ENCODE measurements around the gene CEMIP. TPM values are rescaled to one million over a fixed set of nuclear protein-coding genes. Genes with fewer than 3 reads are reported as not detected.
A peak's percentile ranks its signal among the peaks of the same experiment; 100 is the strongest.

Gene CEMIP
- total and polyA plus RNA-seq, 2 of the 13 experiments (the other 11 are each of a cell fraction or from before 2014, with no cell fraction given): 4.3 to 28.5 TPM

DNA sequence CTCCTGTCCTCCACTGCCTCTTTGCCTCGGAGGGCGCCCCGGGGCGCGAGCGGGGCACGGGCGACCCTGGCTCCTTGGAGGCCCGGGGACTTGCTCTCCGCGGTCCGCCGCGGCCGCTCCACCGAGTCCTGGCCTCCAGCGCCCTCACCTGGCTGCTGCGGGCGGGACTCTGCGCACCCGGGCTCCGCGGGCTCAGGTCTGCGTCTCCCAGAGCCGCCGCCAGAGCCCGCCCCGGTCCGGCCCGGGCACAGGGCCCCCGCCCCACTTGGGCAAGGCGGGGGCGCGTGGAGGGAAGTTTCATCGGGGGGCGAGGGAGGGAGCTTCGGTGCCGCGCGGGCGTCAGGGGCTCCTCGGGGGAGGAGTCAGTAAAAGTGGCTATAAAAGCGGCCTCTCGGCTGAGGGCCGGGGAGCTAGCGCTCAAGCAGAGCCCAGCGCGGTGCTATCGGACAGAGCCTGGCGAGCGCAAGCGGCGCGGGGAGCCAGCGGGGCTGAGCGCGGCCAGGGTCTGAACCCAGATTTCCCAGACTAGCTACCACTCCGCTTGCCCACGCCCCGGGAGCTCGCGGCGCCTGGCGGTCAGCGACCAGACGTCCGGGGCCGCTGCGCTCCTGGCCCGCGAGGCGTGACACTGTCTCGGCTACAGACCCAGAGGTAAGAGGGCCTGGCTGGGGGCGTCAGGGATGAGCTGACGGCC lies at the start of gene CEMIP (continued):
- TF ChIP-seq ZNF556 (CRISPR knock-in tag; IDR thresholded peaks at IDR 0.05; ENCODE audit: borderline replicate concordance): no peak
- TF ChIP-seq, protein P1, sequence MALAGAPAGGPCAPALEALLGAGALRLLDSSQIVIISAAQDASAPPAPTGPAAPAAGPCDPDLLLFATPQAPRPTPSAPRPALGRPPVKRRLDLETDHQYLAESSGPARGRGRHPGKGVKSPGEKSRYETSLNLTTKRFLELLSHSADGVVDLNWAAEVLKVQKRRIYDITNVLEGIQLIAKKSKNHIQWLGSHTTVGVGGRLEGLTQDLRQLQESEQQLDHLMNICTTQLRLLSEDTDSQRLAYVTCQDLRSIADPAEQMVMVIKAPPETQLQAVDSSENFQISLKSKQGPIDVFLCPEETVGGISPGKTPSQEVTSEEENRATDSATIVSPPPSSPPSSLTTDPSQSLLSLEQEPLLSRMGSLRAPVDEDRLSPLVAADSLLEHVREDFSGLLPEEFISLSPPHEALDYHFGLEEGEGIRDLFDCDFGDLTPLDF (CRISPR knock-in tag; IDR thresholded peaks at IDR 0.05): no peak
- TF ChIP-seq, protein P2, sequence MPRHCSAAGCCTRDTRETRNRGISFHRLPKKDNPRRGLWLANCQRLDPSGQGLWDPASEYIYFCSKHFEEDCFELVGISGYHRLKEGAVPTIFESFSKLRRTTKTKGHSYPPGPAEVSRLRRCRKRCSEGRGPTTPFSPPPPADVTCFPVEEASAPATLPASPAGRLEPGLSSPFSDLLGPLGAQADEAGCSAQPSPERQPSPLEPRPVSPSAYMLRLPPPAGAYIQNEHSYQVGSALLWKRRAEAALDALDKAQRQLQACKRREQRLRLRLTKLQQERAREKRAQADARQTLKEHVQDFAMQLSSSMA (CRISPR knock-in tag; IDR thresholded peaks at IDR 0.05): no peak
- TF ChIP-seq, protein P3, sequence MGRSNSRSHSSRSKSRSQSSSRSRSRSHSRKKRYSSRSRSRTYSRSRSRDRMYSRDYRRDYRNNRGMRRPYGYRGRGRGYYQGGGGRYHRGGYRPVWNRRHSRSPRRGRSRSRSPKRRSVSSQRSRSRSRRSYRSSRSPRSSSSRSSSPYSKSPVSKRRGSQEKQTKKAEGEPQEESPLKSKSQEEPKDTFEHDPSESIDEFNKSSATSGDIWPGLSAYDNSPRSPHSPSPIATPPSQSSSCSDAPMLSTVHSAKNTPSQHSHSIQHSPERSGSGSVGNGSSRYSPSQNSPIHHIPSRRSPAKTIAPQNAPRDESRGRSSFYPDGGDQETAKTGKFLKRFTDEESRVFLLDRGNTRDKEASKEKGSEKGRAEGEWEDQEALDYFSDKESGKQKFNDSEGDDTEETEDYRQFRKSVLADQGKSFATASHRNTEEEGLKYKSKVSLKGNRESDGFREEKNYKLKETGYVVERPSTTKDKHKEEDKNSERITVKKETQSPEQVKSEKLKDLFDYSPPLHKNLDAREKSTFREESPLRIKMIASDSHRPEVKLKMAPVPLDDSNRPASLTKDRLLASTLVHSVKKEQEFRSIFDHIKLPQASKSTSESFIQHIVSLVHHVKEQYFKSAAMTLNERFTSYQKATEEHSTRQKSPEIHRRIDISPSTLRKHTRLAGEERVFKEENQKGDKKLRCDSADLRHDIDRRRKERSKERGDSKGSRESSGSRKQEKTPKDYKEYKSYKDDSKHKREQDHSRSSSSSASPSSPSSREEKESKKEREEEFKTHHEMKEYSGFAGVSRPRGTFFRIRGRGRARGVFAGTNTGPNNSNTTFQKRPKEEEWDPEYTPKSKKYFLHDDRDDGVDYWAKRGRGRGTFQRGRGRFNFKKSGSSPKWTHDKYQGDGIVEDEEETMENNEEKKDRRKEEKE (IDR thresholded peaks at IDR 0.05): no peak
- TF ChIP-seq, protein P4, sequence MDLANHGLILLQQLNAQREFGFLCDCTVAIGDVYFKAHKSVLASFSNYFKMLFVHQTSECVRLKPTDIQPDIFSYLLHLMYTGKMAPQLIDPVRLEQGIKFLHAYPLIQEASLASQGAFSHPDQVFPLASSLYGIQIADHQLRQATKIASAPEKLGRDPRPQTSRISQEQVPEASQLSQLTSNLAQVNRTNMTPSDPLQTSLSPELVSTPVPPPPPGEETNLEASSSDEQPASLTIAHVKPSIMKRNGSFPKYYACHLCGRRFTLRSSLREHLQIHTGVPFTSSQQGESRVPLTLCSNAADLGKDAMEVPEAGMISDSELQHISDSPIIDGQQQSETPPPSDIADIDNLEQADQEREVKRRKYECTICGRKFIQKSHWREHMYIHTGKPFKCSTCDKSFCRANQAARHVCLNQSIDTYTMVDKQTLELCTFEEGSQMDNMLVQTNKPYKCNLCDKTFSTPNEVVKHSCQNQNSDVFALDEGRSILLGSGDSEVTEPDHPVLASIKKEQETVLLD (CRISPR knock-in tag; IDR thresholded peaks at IDR 0.05; ENCODE audit: low read depth): no peak
- TF ChIP-seq ZNF7 (CRISPR knock-in tag; IDR thresholded peaks at IDR 0.05): no peak
- TF ChIP-seq ZFP41 (CRISPR knock-in tag; IDR thresholded peaks at IDR 0.05; ENCODE audit: borderline replicate concordance): no peak
- TF ChIP-seq ZNF446 (CRISPR knock-in tag; IDR thresholded peaks at IDR 0.05): no peak
- TF ChIP-seq, protein P5, sequence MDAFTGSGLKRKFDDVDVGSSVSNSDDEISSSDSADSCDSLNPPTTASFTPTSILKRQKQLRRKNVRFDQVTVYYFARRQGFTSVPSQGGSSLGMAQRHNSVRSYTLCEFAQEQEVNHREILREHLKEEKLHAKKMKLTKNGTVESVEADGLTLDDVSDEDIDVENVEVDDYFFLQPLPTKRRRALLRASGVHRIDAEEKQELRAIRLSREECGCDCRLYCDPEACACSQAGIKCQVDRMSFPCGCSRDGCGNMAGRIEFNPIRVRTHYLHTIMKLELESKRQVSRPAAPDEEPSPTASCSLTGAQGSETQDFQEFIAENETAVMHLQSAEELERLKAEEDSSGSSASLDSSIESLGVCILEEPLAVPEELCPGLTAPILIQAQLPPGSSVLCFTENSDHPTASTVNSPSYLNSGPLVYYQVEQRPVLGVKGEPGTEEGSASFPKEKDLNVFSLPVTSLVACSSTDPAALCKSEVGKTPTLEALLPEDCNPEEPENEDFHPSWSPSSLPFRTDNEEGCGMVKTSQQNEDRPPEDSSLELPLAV (CRISPR knock-in tag; conservative IDR thresholded peaks at IDR 0.05; ENCODE audit: low read depth): no peak
- no peak for TF ChIP-seq POLR2AphosphoS2 (IDR thresholded peaks at IDR 0.05; ENCODE audit: low read depth, low read length)
- TF ChIP-seq ZNF670 (CRISPR knock-in tag; IDR thresholded peaks at IDR 0.05; ENCODE audit: borderline replicate concordance): 0 out of 2 replicates have a peak, but pooled peaks have one; percentile 25
- TF ChIP-seq, protein P6, sequence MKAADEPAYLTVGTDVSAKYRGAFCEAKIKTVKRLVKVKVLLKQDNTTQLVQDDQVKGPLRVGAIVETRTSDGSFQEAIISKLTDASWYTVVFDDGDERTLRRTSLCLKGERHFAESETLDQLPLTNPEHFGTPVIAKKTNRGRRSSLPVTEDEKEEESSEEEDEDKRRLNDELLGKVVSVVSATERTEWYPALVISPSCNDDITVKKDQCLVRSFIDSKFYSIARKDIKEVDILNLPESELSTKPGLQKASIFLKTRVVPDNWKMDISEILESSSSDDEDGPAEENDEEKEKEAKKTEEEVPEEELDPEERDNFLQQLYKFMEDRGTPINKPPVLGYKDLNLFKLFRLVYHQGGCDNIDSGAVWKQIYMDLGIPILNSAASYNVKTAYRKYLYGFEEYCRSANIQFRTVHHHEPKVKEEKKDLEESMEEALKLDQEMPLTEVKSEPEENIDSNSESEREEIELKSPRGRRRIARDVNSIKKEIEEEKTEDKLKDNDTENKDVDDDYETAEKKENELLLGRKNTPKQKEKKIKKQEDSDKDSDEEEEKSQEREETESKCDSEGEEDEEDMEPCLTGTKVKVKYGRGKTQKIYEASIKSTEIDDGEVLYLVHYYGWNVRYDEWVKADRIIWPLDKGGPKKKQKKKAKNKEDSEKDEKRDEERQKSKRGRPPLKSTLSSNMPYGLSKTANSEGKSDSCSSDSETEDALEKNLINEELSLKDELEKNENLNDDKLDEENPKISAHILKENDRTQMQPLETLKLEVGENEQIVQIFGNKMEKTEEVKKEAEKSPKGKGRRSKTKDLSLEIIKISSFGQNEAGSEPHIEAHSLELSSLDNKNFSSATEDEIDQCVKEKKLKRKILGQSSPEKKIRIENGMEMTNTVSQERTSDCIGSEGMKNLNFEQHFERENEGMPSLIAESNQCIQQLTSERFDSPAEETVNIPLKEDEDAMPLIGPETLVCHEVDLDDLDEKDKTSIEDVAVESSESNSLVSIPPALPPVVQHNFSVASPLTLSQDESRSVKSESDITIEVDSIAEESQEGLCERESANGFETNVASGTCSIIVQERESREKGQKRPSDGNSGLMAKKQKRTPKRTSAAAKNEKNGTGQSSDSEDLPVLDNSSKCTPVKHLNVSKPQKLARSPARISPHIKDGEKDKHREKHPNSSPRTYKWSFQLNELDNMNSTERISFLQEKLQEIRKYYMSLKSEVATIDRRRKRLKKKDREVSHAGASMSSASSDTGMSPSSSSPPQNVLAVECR (CRISPR knock-in tag; IDR thresholded peaks at IDR 0.05; ENCODE audit: borderline replicate concordance): peak; percentile 42; the same call in 1 of the 2 replicates
- TF ChIP-seq, protein P7, sequence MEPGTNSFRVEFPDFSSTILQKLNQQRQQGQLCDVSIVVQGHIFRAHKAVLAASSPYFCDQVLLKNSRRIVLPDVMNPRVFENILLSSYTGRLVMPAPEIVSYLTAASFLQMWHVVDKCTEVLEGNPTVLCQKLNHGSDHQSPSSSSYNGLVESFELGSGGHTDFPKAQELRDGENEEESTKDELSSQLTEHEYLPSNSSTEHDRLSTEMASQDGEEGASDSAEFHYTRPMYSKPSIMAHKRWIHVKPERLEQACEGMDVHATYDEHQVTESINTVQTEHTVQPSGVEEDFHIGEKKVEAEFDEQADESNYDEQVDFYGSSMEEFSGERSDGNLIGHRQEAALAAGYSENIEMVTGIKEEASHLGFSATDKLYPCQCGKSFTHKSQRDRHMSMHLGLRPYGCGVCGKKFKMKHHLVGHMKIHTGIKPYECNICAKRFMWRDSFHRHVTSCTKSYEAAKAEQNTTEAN (CRISPR knock-in tag; conservative IDR thresholded peaks at IDR 0.05): no peak
- no peak for TF ChIP-seq ZFYVE20 (CRISPR knock-in tag; IDR thresholded peaks at IDR 0.05; ENCODE audit: borderline replicate concordance, low read depth)
